Measurements from ENCODE around the gene CNTN1. TPM values are rescaled to one million over a fixed set of nuclear protein-coding genes. Genes with fewer than 3 reads are reported as not detected.

The CNTN1 gene
- total and polyA plus RNA-seq, 2 of the 8 experiments (the other 6 are each of a cell fraction or from before 2014, with no cell fraction given) = 7.2 to 21.8 TPM

- Histone ChIP-seq H3K23ac (ENCODE audit: insufficient read length) (no peak overlapping the region), H3K14ac (ENCODE audit: insufficient read length) (no peak overlapping the region), H3K9me3 (ENCODE audit: insufficient read depth in 2 of 2, low read depth in 1 of 2, low read length in 1 of 2) (no peaks in the 10 kb centered on the region), H2BK5ac (ENCODE audit: low read depth, low read length) (no peak overlapping the region), H3K23me2 (ENCODE audit: low read depth, low read length) (no peaks in the 10 kb centered on the region), H3K4me2 (ENCODE audit: insufficient read depth in 1 of 2, low read depth in 2 of 2, low read length in 2 of 2) (no peak overlapping the region), H3K79me1 (ENCODE audit: low read depth, low read length) (no peaks in the 10 kb centered on the region), H3K9ac (replicated peaks in 1 of 4; ENCODE audit: extremely low read depth in 1 of 4, low read depth in 3 of 4, low read length in 3 of 4) (no peak overlapping the region), H2AFZ (ENCODE audit: low read length) (no peak overlapping the region), H3K27me3 (replicated peaks in 1 of 4; ENCODE audit: control insufficient read depth in 3 of 4, extremely low read depth in 1 of 4, insufficient read depth in 3 of 4, low read length in 3 of 4) (no peaks in the 10 kb centered on the region), H2BK12ac (ENCODE audit: low read depth, low read length) (no peak overlapping the region), H2BK15ac (ENCODE audit: low read length) (no peak overlapping the region), H2AK5ac (ENCODE audit: low read depth, low read length) (no peak overlapping the region), H4K5ac (ENCODE audit: insufficient read length, low read depth, low read length) (no peak overlapping the region), H4K8ac (ENCODE audit: extremely low read depth, insufficient read depth, low read length) (no peak overlapping the region), H2BK120ac (replicated peaks; ENCODE audit: low read depth, low read length) (no peak overlapping the region), H3K4me3 (ENCODE audit: extremely low read depth in 1 of 4, insufficient read depth in 2 of 4, low read depth in 3 of 4, low read length in 4 of 4) (no peak overlapping the region), H3K4me1 (replicated peaks in 1 of 4; ENCODE audit: control insufficient read depth in 3 of 4, insufficient read depth in 4 of 4, low read length in 3 of 4) (peaks cover 0 to 7% (median 1%) of the 10 kb centered on the region in 4 experiments; a peak in 3 of 7 replicates), H2BK20ac (ENCODE audit: low read length) (no peak overlapping the region), H3K4ac (replicated peaks; ENCODE audit: insufficient read length, low read depth, low read length) (no peak overlapping the region), H3K79me2 (ENCODE audit: control insufficient read depth in 1 of 2, insufficient read depth in 2 of 2, low read length in 2 of 2) (no peaks in the 10 kb centered on the region), H3K18ac (ENCODE audit: extremely low read depth, low read length) (no peak overlapping the region), H4K91ac (replicated peaks; ENCODE audit: insufficient read length, low read length) (no peak overlapping the region), H3K27ac (ENCODE audit: low read depth, low read length) (no peak overlapping the region), H4K20me1 (replicated peaks in 1 of 2; ENCODE audit: control insufficient read depth in 1 of 2, insufficient read depth in 2 of 2, low read length in 2 of 2) (no peaks in the 10 kb centered on the region), H3K56ac (replicated peaks; ENCODE audit: insufficient read length, low read depth, low read length) (no peak overlapping the region), H3K36me3 (ENCODE audit: control insufficient read depth in 2 of 4, insufficient read depth in 4 of 4, low read length in 3 of 4) (no peaks in the 10 kb centered on the region)
- POLR2A ChIA-PET (ENCODE audit: partially characterized antibody) = no interaction called here
- DNase-seq (ENCODE audit: low read depth in 1 of 2, low spot score in 2 of 2) (no peak), FAIRE-seq (no peak)
- WGBS, 2 experiments (ENCODE audit: extremely low coverage in 1 of 2, insufficient coverage in 1 of 2, insufficient read length in 1 of 2, insufficient replicate concordance in 2 of 2, low coverage in 1 of 2, low lambda C conversion rate in 2 of 2, missing lambda C conversion rate in 1 of 2) = 74% methylated on average over 4 of the region's 4 CpGs; no CpG with 5 or more reads in 1 of the 2 experiments
- CTCF ChIA-PET (ENCODE audit: partially characterized antibody) = interaction anchor here (1.4 kb wide), 1 partner anchor 516 kb away, joined by 4 read pairs; no protein-coding TSS in a partner anchor
- TF ChIP-seq TBP (IDR thresholded peaks at IDR 0.05; ENCODE audit: low read depth, low read length) (no peak), ATF3 (IDR thresholded peaks at IDR 0.05; ENCODE audit: insufficient read depth, low read depth, low read length) (no peak), USF2 (IDR thresholded peaks at IDR 0.05; ENCODE audit: low read length) (no peak), RXRA (IDR thresholded peaks at IDR 0.05; ENCODE audit: insufficient read depth, low read depth, low read length) (no peak), SIN3A (conservative IDR thresholded peaks at IDR 0.05 in 1 of 2, IDR thresholded peaks at IDR 0.05 in 1 of 2; ENCODE audit: low read depth in 1 of 2, low read length in 2 of 2) (no peak), FOSL1 (IDR thresholded peaks at IDR 0.05; ENCODE audit: insufficient read depth, low read depth, low read length) (no peak), RBBP5 (IDR thresholded peaks at IDR 0.05; ENCODE audit: borderline replicate concordance, low read depth, low read length) (no peak), POU5F1 (IDR thresholded peaks at IDR 0.05; ENCODE audit: low read depth, low read length) (no peak), EP300 (IDR thresholded peaks at IDR 0.05; ENCODE audit: borderline replicate concordance in 1 of 2, low read depth in 2 of 2, low read length in 2 of 2) (no peak), GABPA (IDR thresholded peaks at IDR 0.05; ENCODE audit: borderline replicate concordance, insufficient read depth, low read length) (no peak), ZNF274 (IDR thresholded peaks at IDR 0.05; ENCODE audit: borderline replicate concordance, extremely low read depth, low read length) (no peak), JUND (IDR thresholded peaks at IDR 0.05; ENCODE audit: low read length) (no peak)
Measured at GRCh38 chr12:40854604-40855003, 162.4 kb downstream of the CNTN1 start.

Data from H1 (cell line).